OCI-LY7 (cell line): ENCODE data around the gene CIAO3. TPM values are rescaled to one million over a fixed set of nuclear protein-coding genes. Genes with fewer than 3 reads are reported as not detected.
"Not testable (repeated sequence)": the region's sequence is repeated elsewhere in the genome, so short reads cannot be mapped to it uniquely, and the experiment has no call there.

Source experiments
- BruUV-seq: library from RNA; stranded (reverse); fragments of 400-500 nt; replicated peaks from 2 replicates; lab custom pipeline; 2021; lab: Mats Ljungman, UMichigan
- CTCF ChIA-PET: fragments of 300-600 bp; sonication (Branson Sonifier 250); formaldehyde crosslinking; loops from one replicate; lab custom pipeline; 2022; ENCODE audit warnings: antibody characterized with exemption; ENCODE audit not compliant: unreplicated experiment; lab: Charles Lee
- POLR2A ChIA-PET: fragments of 300-600 bp; sonication (Branson Sonifier 250); formaldehyde crosslinking; loops from one replicate; lab custom pipeline; 2022; ENCODE audit warnings: antibody characterized with exemption; lab: Charles Lee
- DNase-seq: peaks from one replicate; pipeline ENCODE4 v3.0.0-alpha.2; 2015; ENCODE audit warnings: low spot score
- H2AFZ ChIP-seq: fragments of 200-600 bp; sonication (generic), shearing (Covaris generic); 2 replicates; pipeline ENCODE4 v1.6.1; 2014; ENCODE audit warnings: mild to moderate bottlenecking, antibody characterized with exemption, low read length, moderate library complexity
- H3K27ac ChIP-seq: fragments of 200-600 bp; sonication (generic); 2 replicates; pipeline ENCODE4 v1.5.1; 2014; ENCODE audit warnings: mixed run types, low read depth, mild to moderate bottlenecking, moderate library complexity, low read length, inconsistent platforms; ENCODE audit not compliant: poor library complexity, severe bottlenecking
- H3K36me3 ChIP-seq: fragments of 200-600 bp; sonication (generic); 2 replicates; pipeline ENCODE4 v1.6.1; 2014; ENCODE audit warnings: mild to moderate bottlenecking, antibody characterized with exemption, low read length, moderate library complexity, mixed read lengths; ENCODE audit not compliant: insufficient read depth
- H3K4me1 ChIP-seq: fragments of 200-600 bp; sonication (generic); 2 replicates; pipeline ENCODE4 v1.5.1; 2014; ENCODE audit warnings: mild to moderate bottlenecking, low read length; ENCODE audit not compliant: insufficient read depth, poor library complexity, severe bottlenecking
- H3K4me2 ChIP-seq: fragments of 200-600 bp; sonication (generic); 2 replicates; pipeline ENCODE4 v1.6.1; 2014; ENCODE audit warnings: mild to moderate bottlenecking, low read length
- H3K4me3 ChIP-seq: fragments of 200-600 bp; sonication (generic); 2 replicates; pipeline ENCODE4 v1.5.1; 2014; ENCODE audit warnings: mild to moderate bottlenecking, low read depth, low read length; ENCODE audit not compliant: poor library complexity, severe bottlenecking
- H3K79me2 ChIP-seq: fragments of 200-600 bp; sonication (generic); 2 replicates; pipeline ENCODE4 v1.6.1; 2016; ENCODE audit warnings: low read depth, mild to moderate bottlenecking, low read length, moderate library complexity, mixed read lengths; ENCODE audit not compliant: insufficient read depth
- H3K9me2 ChIP-seq: fragments of 200-600 bp; sonication (generic); 2 replicates; pipeline ENCODE4 v1.6.1; 2016; ENCODE audit warnings: mild to moderate bottlenecking, low read length, mixed read lengths; ENCODE audit not compliant: insufficient read depth
- H3K9me3 ChIP-seq: fragments of 200-600 bp; sonication (generic); 2 replicates; pipeline ENCODE4 v1.6.1; 2014; ENCODE audit warnings: mild to moderate bottlenecking, mixed run types, low read length, mixed read lengths
- H4K20me1 ChIP-seq: fragments of 200-600 bp; sonication (generic); 2 replicates; pipeline ENCODE4 v1.6.1; 2014; ENCODE audit warnings: mild to moderate bottlenecking, antibody characterized with exemption, low read length, moderate library complexity, mixed read lengths; ENCODE audit not compliant: insufficient read depth
- EZH2phosphoT487 ChIP-seq: fragments of 200-600 bp; sonication (generic); IDR thresholded peaks from 2 replicates; pipeline ENCODE4 v1.6.1; 2018; ENCODE audit warnings: low read depth, borderline replicate concordance, mild to moderate bottlenecking, mixed run types, antibody characterized with exemption, low read length, moderate library complexity, mixed read lengths
- intact Hi-C: fragments of 100-400 bp; cut with micrococcal nuclease; formaldehyde crosslinking; loops from one replicate; pipeline ENCODE4 v1.10.0; 2022; ENCODE audit not compliant: unreplicated experiment
- total RNA-seq, 2 experiments: library from RNA; depleted of rRNA in 1 of 2; stranded (reverse); fragments of >200 nt in 1 of 2; shearing (Covaris generic) in 1 of 2; gene quantifications; 2 replicates each; pipeline ENCODE4 v1.2.3, GENCODE V29; 2014 to 2022
- TF ChIP-seq, protein P1 (sequence below): fragments of 200-600 bp; sonication (generic); conservative IDR thresholded peaks from 2 replicates; pipeline ENCODE4 v1.5.1; 2014; ENCODE audit warnings: mild to moderate bottlenecking, antibody characterized with exemption, low read length, moderate library complexity, mixed read lengths

CIAO3 gene
- total RNA-seq, 2 experiments from 2014 or later: 156 to 169 TPM

GRCh38 chr16:777826-778225 lies 37.0 kb upstream of the CIAO3 start:
- BruUV-seq: no TSS peak
- CTCF ChIA-PET: no interaction called here
- TF ChIP-seq, protein P1, sequence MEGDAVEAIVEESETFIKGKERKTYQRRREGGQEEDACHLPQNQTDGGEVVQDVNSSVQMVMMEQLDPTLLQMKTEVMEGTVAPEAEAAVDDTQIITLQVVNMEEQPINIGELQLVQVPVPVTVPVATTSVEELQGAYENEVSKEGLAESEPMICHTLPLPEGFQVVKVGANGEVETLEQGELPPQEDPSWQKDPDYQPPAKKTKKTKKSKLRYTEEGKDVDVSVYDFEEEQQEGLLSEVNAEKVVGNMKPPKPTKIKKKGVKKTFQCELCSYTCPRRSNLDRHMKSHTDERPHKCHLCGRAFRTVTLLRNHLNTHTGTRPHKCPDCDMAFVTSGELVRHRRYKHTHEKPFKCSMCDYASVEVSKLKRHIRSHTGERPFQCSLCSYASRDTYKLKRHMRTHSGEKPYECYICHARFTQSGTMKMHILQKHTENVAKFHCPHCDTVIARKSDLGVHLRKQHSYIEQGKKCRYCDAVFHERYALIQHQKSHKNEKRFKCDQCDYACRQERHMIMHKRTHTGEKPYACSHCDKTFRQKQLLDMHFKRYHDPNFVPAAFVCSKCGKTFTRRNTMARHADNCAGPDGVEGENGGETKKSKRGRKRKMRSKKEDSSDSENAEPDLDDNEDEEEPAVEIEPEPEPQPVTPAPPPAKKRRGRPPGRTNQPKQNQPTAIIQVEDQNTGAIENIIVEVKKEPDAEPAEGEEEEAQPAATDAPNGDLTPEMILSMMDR: no peak
- no peak for TF ChIP-seq EZH2phosphoT487

DNA sequence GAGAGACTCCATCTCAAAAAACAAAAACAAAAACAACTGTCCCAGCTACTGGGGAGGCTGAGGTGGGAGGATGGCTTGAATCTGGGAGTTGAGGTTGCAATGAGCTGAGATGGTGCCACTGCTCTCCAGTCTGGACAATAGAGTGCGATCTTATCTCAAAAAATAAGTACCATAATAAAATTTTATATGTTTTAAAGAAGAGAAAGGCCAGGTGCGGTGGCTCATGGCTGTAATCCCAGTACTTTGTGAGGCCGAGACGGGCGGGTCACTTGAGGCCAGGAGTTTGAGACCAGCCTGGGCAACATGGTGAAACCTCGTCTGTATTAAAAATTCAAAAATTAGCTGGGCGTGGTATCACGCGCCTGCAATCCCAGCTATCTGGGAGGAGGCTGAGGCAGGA lies 36.0 kb upstream of the CIAO3 start:
- no peaks in the 10 kb centered on the region for H3K4me1 ChIP-seq
- POLR2A ChIA-PET: no interaction called here
- no peaks in the 10 kb centered on the region for H3K36me3 ChIP-seq
- no peaks in the 10 kb centered on the region for H3K79me2 ChIP-seq
- H3K27ac ChIP-seq: no peak overlapping the region
- no TSS peak for BruUV-seq
- H2AFZ ChIP-seq: no peak overlapping the region
- no peaks in the 10 kb centered on the region for H3K9me2 ChIP-seq
- H4K20me1 ChIP-seq: no peaks in the 10 kb centered on the region
- DNase-seq: no peak
- H3K4me2 ChIP-seq: no peak overlapping the region
- intact Hi-C loops: no loop called here
- TF ChIP-seq, protein P1: no peak
- TF ChIP-seq EZH2phosphoT487: no peak
- CTCF ChIA-PET: no interaction called here
- H3K9me3 ChIP-seq: no peaks in the 10 kb centered on the region
- no peak overlapping the region for H3K4me3 ChIP-seq

More at GRCh38 chr16:777826-778225, 37.0 kb upstream of the CIAO3 start:
- H4K20me1 ChIP-seq: no peaks in the 10 kb centered on the region
- no peak overlapping the region for H3K27ac ChIP-seq
- H3K9me3 ChIP-seq: no peaks in the 10 kb centered on the region
- no peaks in the 10 kb centered on the region for H3K79me2 ChIP-seq
- no peak overlapping the region for H2AFZ ChIP-seq
- intact Hi-C loops: no loop called here
- DNase-seq: no peak
- H3K4me1 ChIP-seq: no peaks in the 10 kb centered on the region
- POLR2A ChIA-PET: no interaction called here
- no peaks in the 10 kb centered on the region for H3K9me2 ChIP-seq
- H3K36me3 ChIP-seq: no peaks in the 10 kb centered on the region
- H3K4me2 ChIP-seq: no peak overlapping the region
- H3K4me3 ChIP-seq: no peak overlapping the region

DNA sequence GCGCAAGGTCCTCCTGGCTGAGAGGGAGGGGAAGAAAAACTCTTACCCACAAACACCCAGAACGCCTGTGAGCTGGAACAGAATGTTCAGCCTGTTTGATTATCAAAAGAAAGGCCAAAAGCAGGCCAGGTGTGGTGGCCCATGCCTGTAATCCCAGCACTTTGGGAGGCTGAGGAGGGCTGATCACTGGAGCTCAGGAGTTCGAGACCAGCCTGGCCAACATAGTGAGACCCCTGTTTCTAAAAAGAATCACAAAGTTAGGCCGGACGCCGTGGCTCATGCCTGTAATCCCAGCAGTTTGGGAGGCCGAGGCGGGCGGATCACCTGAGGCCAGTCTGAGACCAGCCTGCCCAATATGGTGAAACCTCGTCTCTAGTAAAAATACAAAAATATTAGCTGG lies 35.5 kb upstream of the CIAO3 start:
- H3K27ac ChIP-seq, H3K9me2 ChIP-seq, H3K4me3 ChIP-seq, POLR2A ChIA-PET, H2AFZ ChIP-seq, H3K36me3 ChIP-seq, H4K20me1 ChIP-seq, H3K4me1 ChIP-seq, H3K79me2 ChIP-seq, intact Hi-C loops, CTCF ChIA-PET, H3K9me3 ChIP-seq, DNase-seq, H3K4me2 ChIP-seq, BruUV-seq: not testable (repeated sequence)
